ENCODE results near the gene SPDYC. TPM values are rescaled to one million over a fixed set of nuclear protein-coding genes. Genes with fewer than 3 reads are reported as not detected.

Gene SPDYC
- total RNA-seq, 2 experiments from 2014 or later, result not detected

DNA sequence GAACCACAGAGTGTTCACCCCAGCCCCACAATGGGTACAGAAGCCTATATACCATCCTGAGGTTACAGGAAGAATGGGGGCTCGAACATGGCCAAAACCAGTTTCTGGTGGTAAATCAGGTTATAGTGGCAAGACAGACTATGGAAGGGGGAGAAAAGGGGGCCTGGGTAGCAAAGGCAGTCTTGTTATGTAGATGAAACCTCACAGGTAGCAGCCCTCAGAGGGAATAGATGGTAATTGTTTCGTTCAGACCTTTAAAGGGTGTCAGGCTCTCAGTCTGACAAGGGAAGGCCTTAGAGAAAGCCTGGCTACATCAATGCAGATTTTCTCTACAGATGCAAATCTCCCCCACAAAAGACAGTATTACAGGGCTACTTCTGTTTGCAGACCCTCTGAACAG, 15.1 kb downstream of the SPDYC start:
- Mint-ChIP-seq H3K36me3 (ENCODE audit: low read depth) (peaks cover 4% of the 10 kb centered on the region), H3K9me3 (no peaks in the 10 kb centered on the region), H3K27ac (no peak overlapping the region), H3K4me3 (no peak overlapping the region), H3K27me3 (no peaks in the 10 kb centered on the region), H3K4me1 (ENCODE audit: low read depth) (peaks cover 17% of the 10 kb centered on the region)
- TF ChIP-seq, protein P1, sequence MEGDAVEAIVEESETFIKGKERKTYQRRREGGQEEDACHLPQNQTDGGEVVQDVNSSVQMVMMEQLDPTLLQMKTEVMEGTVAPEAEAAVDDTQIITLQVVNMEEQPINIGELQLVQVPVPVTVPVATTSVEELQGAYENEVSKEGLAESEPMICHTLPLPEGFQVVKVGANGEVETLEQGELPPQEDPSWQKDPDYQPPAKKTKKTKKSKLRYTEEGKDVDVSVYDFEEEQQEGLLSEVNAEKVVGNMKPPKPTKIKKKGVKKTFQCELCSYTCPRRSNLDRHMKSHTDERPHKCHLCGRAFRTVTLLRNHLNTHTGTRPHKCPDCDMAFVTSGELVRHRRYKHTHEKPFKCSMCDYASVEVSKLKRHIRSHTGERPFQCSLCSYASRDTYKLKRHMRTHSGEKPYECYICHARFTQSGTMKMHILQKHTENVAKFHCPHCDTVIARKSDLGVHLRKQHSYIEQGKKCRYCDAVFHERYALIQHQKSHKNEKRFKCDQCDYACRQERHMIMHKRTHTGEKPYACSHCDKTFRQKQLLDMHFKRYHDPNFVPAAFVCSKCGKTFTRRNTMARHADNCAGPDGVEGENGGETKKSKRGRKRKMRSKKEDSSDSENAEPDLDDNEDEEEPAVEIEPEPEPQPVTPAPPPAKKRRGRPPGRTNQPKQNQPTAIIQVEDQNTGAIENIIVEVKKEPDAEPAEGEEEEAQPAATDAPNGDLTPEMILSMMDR (IDR thresholded peaks at IDR 0.05), result no peak
- ChIA-PET CTCF (interaction anchor here (1.4 kb wide), 1 partner anchor 78 kb away, joined by 3 read pairs; no protein-coding TSS in a partner anchor), POLR2A (no interaction called here)
- intact Hi-C loops (cut with micrococcal nuclease), result no loop called here
- ATAC-seq (no peak), DNase-seq (no peak)

DNA sequence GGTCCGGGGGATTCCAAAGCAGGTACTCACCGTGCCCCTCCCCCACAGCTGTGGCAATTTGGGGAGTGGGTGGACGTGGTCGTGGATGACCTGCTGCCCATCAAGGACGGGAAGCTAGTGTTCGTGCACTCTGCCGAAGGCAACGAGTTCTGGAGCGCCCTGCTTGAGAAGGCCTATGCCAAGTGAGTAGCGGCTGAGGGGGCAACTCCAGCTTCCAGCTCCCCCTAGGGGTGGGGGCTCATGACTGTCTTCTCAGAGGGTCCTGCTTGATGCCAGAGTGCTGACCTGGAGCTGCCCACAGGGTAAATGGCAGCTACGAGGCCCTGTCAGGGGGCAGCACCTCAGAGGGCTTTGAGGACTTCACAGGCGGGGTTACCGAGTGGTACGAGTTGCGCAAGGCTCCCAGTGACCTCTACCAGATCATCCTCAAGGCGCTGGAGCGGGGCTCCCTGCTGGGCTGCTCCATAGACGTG, 15.9 kb downstream of the SPDYC start:
- Mint-ChIP-seq H3K9me3 (no peaks in the 10 kb centered on the region), H3K27me3 (no peaks in the 10 kb centered on the region), H3K4me3 (no peak overlapping the region), H3K4me1 (ENCODE audit: low read depth) (peaks cover 17% of the 10 kb centered on the region), H3K27ac (no peak overlapping the region), H3K36me3 (ENCODE audit: low read depth) (peaks cover 6% of the 10 kb centered on the region)
- intact Hi-C loops (cut with micrococcal nuclease), result no loop called here
- TF ChIP-seq, protein P1 (IDR thresholded peaks at IDR 0.05), result no peak
- POLR2A ChIA-PET, result no interaction called here
- CTCF ChIA-PET, result interaction anchor here (1.4 to 1.5 kb wide), 2 partner anchors 76 to 77 kb away, joined by 3 to 4 read pairs; no protein-coding TSS in a partner anchor
- ATAC-seq (no peak), DNase-seq (no peak)

DNA sequence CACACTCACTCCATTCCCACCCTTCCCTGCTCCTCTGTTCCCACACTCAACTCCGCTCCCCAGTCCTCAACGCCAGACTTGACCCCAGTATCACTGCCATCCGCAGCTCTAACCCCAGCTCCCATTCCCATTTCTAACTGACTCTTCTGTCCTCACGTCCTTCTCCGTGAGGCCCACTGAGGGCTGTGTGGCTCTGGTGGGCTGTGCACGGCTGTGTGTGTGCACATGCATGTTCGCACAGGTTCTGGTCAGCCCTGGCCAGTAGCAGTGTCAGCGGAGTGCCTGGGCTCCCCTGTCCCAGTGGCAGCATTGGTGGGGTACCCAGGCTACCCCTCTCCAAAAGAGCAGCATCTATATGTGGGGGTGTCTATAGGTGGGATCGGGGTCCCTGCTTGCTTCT, 16.7 kb downstream of the SPDYC start:
- ATAC-seq (no peak), DNase-seq (no peak)
- peaks cover 17% of the 10 kb centered on the region for H3K4me1 Mint-ChIP-seq (ENCODE audit: low read depth)
- H3K4me3 Mint-ChIP-seq, result no peak overlapping the region
- ChIA-PET CTCF (interaction anchor here (1.5 kb wide), 1 partner anchor 76 kb away, joined by 4 read pairs; no protein-coding TSS in a partner anchor), POLR2A (no interaction called here)
- H3K9me3 Mint-ChIP-seq, result no peaks in the 10 kb centered on the region
- no peaks in the 10 kb centered on the region for H3K27me3 Mint-ChIP-seq
- no peak overlapping the region for H3K27ac Mint-ChIP-seq
- intact Hi-C loops (cut with micrococcal nuclease), result no loop called here
- H3K36me3 Mint-ChIP-seq (ENCODE audit: low read depth), result peaks cover 6% of the 10 kb centered on the region
- TF ChIP-seq, protein P1 (IDR thresholded peaks at IDR 0.05), result no peak

DNA sequence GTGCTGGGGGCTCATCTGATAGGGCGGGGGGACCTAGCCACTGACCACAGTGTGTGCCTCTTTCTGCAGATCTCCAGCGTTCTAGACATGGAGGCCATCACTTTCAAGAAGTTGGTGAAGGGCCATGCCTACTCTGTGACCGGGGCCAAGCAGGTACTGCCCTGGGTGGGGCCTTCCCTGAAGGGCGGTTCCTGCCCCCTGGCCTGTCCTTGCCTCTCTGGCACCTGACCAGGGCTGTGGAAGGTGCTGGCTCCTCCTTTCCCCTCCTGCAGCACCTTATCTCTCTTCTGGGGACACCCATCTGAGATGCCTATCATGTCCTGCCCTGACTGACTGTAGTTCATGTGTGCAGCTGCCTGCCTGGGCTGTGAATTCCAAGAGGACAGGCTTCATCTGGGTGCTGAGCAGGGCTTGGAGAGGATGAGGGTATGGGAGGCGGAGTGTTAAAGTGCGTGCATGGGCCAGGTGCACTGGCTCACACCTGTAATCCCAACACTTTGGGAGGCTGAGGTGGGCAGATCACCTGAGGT, 17.2 kb downstream of the SPDYC start:
- CTCF ChIA-PET, result no interaction called here
- DNase-seq, result no peak
- TF ChIP-seq, protein P1 (IDR thresholded peaks at IDR 0.05), result no peak
- Mint-ChIP-seq H3K9me3 (no peaks in the 10 kb centered on the region), H3K36me3 (ENCODE audit: low read depth) (peaks cover 6% of the 10 kb centered on the region), H3K4me1 (ENCODE audit: low read depth) (peaks cover 17% of the 10 kb centered on the region), H3K27me3 (no peaks in the 10 kb centered on the region), H3K4me3 (no peak overlapping the region), H3K27ac (no peak overlapping the region)
- no peak for ATAC-seq
- POLR2A ChIA-PET, result no interaction called here
- intact Hi-C loops (cut with micrococcal nuclease), result no loop called here

DNA sequence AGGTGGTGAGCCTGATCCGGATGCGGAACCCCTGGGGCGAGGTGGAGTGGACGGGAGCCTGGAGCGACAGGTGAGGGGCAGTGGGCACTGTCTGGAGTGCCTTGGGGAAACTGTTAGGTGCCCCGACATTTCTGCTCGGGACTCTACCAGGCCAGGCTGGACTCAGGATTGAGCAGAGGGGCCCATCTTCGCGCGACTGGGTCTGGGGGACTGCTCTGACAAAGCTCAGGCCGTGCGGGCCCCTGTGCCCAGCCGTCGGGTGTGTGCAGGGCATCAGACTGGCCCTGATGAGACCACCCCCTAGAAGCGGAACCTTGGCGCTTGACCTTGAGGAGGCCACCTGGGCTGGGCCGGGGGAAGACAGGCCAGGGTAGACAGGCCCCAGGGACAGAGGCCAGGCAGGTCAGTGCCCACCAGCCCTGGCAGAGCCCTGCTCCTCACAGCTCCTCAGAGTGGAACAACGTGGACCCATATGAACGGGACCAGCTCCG, 18.0 kb downstream of the SPDYC start:
- ATAC-seq, result no peak
- Mint-ChIP-seq H3K27ac (no peak overlapping the region), H3K27me3 (no peaks in the 10 kb centered on the region), H3K4me1 (ENCODE audit: low read depth) (peaks cover 10% of the 10 kb centered on the region), H3K36me3 (ENCODE audit: low read depth) (peaks cover 6% of the 10 kb centered on the region), H3K4me3 (no peak overlapping the region), H3K9me3 (no peaks in the 10 kb centered on the region)
- POLR2A ChIA-PET, result no interaction called here
- no peak for DNase-seq
- CTCF ChIA-PET, result no interaction called here
- intact Hi-C loops (cut with micrococcal nuclease), result no loop called here
- TF ChIP-seq, protein P1 (IDR thresholded peaks at IDR 0.05), result no peak
